ENCODE results near the gene IL34.

Gene IL34

DNA sequence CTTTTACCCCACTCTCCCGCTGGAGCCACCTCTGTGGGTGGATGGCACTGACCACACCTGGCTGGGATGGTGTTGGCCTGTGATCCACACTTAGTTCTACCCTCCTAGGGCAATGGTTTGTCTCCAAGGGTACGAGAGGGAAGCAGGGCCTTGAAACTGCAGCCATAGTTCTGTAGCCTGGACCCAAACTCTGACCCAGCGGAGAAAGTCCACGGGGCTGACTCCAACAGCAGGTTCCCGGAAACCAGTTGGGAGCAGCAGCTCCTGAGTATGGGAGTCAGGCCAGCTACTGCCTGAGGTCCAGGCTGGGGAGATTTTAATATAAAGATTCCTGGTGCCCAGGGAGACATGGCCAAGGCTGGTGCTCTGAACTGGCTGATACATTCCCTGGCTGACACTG, 63.1 kb downstream of the IL34 start:
- no peak overlapping the region for H3K27ac ChIP-seq
- TF ChIP-seq, protein P1, sequence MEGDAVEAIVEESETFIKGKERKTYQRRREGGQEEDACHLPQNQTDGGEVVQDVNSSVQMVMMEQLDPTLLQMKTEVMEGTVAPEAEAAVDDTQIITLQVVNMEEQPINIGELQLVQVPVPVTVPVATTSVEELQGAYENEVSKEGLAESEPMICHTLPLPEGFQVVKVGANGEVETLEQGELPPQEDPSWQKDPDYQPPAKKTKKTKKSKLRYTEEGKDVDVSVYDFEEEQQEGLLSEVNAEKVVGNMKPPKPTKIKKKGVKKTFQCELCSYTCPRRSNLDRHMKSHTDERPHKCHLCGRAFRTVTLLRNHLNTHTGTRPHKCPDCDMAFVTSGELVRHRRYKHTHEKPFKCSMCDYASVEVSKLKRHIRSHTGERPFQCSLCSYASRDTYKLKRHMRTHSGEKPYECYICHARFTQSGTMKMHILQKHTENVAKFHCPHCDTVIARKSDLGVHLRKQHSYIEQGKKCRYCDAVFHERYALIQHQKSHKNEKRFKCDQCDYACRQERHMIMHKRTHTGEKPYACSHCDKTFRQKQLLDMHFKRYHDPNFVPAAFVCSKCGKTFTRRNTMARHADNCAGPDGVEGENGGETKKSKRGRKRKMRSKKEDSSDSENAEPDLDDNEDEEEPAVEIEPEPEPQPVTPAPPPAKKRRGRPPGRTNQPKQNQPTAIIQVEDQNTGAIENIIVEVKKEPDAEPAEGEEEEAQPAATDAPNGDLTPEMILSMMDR (conservative IDR thresholded peaks at IDR 0.05): no peak

DNA sequence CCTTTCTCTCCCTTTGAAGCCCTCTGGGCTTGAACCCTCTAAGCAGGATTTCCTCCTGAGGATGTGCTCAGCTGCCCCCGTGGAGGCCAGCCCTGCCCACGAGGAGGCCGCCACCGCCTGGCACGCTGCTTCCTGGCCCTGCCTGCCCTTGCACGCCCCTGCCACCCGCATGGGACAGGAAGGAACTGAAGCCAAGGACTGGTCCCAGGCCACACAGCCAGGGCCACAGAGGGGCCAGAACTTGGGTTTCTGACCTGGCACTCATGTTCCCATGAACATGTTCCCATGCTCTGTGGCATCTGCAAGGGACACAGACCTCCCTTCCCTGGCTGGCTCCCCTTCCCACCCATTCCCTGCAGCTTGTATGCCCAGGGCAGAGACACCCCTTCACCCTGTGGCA, 63.6 kb downstream of the IL34 start:
- no peak overlapping the region for H3K27ac ChIP-seq
- TF ChIP-seq, protein P1 (conservative IDR thresholded peaks at IDR 0.05): no peak

All from VCaP (cell line).